Brain microvascular endothelial cell (primary cell): ENCODE measurements around the gene SPAG16.
A peak's percentile ranks its signal among the peaks of the same experiment; 100 is the strongest.

Source experiments
- DNase-seq: peaks from one replicate; pipeline ENCODE4 v3.0.0-alpha.2; 2020
- H3K27ac ChIP-seq: fragments of 250-450 bp; sonication (Bioruptor Pico); 2 replicates; pipeline ENCODE4 v1.5.1; 2020; ENCODE audit warnings: mild to moderate bottlenecking, moderate library complexity
- H3K27me3 ChIP-seq: fragments of 250-450 bp; sonication (Bioruptor Pico); replicated peaks from 2 replicates; pipeline ENCODE4 v1.5.1; 2020; ENCODE audit warnings: mild to moderate bottlenecking
- H3K36me3 ChIP-seq: fragments of 250-450 bp; sonication (Bioruptor Pico); replicated peaks from 2 replicates; pipeline ENCODE4 v1.5.1; 2020; ENCODE audit warnings: mild to moderate bottlenecking
- H3K4me3 ChIP-seq: 2 replicates; pipeline ENCODE4 v1.5.1; 2011; ENCODE audit warnings: low read depth, mild to moderate bottlenecking, control low read depth, low read length, moderate library complexity
- in situ Hi-C: cut with HindIII; loops from 2 replicates; pipeline ENCODE4 v1.10.0; 2017; ENCODE audit warnings: low sequenced_read_pairs, low pct_ligation_motif_present
- TF ChIP-seq, protein P1 (sequence below): IDR thresholded peaks from 2 replicates; pipeline ENCODE4 v1.5.1; 2011; ENCODE audit warnings: low read depth, mild to moderate bottlenecking, moderate library complexity, low read length, control low read depth, inconsistent platforms; ENCODE audit errors: missing control alignments

SPAG16 gene

DNA sequence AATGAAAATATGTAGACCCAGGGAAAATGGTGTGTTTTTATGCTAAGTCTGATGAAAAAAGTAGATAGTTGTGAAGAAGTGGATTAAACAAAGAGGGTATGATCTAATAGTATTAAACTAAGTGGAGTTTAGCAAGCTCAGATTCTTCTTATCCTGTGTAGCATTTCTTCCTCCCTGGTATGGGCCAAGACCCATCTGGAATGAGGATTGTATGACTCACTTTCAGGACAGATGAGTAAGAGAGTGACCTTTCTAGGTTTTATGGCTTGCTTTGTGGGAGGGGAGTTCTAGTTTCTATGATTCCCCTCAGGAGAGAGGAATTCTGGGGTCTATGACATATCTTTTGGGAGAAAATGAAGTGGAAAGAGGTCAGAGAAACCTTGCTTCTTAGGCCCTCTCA lies 550.1 kb downstream of the SPAG16 start:
- TF ChIP-seq, protein P1, sequence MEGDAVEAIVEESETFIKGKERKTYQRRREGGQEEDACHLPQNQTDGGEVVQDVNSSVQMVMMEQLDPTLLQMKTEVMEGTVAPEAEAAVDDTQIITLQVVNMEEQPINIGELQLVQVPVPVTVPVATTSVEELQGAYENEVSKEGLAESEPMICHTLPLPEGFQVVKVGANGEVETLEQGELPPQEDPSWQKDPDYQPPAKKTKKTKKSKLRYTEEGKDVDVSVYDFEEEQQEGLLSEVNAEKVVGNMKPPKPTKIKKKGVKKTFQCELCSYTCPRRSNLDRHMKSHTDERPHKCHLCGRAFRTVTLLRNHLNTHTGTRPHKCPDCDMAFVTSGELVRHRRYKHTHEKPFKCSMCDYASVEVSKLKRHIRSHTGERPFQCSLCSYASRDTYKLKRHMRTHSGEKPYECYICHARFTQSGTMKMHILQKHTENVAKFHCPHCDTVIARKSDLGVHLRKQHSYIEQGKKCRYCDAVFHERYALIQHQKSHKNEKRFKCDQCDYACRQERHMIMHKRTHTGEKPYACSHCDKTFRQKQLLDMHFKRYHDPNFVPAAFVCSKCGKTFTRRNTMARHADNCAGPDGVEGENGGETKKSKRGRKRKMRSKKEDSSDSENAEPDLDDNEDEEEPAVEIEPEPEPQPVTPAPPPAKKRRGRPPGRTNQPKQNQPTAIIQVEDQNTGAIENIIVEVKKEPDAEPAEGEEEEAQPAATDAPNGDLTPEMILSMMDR = no peak
- in situ Hi-C loops = no loop called here
- Histone ChIP-seq H3K27me3 (no peaks in the 10 kb centered on the region), H3K36me3 (no peaks in the 10 kb centered on the region), H3K4me3 (no peak overlapping the region), H3K27ac (peak overlapping the region; percentile 29)
- peak; percentile 58 for DNase-seq

DNA sequence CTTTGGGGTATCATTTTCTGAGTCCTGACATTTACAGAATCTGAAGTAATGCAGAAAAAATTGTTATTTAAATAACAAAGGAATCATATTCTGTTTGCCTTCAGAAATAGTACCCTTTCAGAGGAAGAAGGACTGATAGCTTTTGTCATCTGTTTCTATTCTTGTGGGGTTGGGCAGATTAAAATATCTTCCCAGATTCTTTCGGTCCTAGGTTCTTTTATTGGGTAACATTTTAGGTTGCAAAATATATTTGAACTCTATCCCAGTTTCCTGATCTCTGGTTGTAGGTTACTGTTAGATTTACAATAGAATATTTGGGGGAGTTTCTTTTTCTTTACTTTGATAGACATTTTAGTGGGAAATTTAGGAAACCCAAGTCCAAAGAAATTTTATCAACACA lies 550.5 kb downstream of the SPAG16 start:
- in situ Hi-C loops = no loop called here
- no peak for DNase-seq
- Histone ChIP-seq H3K27me3 (no peaks in the 10 kb centered on the region), H3K4me3 (no peak overlapping the region), H3K27ac (peak overlapping the region; percentile 29), H3K36me3 (no peaks in the 10 kb centered on the region)
- TF ChIP-seq, protein P1 = no peak

DNA sequence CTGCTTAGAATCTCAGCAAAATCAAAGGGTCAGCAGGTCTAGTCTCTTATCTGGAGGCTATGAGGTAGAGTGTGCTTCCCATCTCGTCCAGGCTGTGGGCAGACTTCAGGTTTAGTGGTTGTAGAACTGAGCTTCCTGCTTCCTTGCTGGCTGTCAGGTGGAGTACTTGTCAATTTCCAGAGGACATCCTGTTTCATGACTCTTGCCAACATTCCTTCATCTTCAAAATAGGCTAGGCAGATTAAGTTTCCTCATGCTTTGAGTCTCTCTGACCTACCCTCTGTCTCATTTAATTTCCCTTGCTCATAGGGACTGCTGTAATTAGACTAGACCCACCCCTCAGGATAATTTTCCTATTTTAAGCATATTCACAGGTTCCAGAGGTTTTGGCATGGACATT lies 562.6 kb downstream of the SPAG16 start:
- TF ChIP-seq, protein P1 = no peak
- no peak overlapping the region for H3K27ac ChIP-seq

DNA sequence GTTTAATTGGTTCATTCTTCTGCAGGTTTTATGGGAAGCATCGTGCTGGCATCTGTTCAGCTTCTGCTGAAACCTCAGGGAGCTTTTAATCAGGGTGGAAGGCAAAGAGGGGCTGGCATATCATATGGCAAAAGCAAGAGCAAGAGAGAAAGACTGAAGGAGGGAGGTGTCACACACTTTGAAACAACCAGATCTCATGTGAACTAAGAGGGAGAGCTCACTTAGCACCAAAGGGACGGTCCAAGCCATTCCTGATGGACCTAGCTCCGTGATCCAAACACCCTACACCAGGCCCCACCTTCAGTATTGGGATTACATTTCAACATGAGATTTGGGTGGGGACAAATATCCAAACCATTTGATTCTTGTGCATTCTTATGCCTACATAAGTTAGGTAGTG lies 563.1 kb downstream of the SPAG16 start:
- in situ Hi-C loops = no loop called here
- no peak overlapping the region for H3K4me3 ChIP-seq
- no peaks in the 10 kb centered on the region for H3K27me3 ChIP-seq
- no peaks in the 10 kb centered on the region for H3K36me3 ChIP-seq
- DNase-seq = no peak
- no peak overlapping the region for H3K27ac ChIP-seq
- TF ChIP-seq, protein P1 = no peak

More for the DNA sequence above, 562.6 kb downstream of the SPAG16 start:
- Histone ChIP-seq H3K4me3 (no peak overlapping the region), H3K36me3 (no peaks in the 10 kb centered on the region), H3K27me3 (no peaks in the 10 kb centered on the region)
- DNase-seq = no peak
- in situ Hi-C loops = no loop called here

DNA sequence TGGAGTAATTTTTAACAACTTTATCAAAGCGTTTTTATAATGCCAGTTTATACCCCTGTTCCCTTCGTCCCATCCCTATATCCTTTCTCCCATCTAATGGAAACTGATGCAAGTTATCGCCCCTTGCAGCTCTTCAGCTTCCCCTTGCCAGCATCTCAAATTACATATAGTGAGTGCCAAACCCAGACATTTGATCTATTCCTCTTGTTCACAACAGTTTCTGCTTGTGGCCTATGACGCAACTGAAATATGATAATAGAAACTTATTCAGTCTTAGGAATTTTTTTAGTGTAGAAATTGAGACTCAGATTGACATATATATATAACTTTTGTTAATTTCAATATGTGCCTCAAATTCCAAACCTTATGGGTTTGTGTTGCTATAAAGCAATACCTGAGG lies 564.4 kb downstream of the SPAG16 start:
- no peak for DNase-seq
- in situ Hi-C loops = no loop called here

DNA sequence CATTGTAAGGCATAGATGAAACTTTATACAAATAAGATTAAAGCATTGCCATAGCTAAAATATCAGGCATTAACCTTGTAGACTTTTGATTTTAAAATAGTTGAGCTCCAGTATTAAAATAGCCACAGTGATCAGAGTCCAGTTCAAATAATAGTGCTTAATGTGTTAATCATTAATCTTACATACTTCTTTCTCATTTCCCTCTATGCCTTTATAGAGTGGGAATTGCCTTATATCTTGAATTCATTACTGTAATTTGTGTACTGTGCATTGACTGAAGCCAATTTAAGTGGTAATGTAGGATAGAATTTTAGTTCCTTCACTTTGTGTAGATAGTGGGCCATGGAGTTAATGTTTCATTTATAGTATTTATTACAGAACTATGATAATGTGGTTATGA lies 577.4 kb downstream of the SPAG16 start:
- Histone ChIP-seq H3K4me3 (no peak overlapping the region), H3K27me3 (no peaks in the 10 kb centered on the region), H3K36me3 (no peaks in the 10 kb centered on the region), H3K27ac (no peak overlapping the region)
- TF ChIP-seq, protein P1 = no peak
- DNase-seq = no peak
- in situ Hi-C loops = no loop called here

More for the DNA sequence above, 564.4 kb downstream of the SPAG16 start:
- TF ChIP-seq, protein P1 = no peak
- no peaks in the 10 kb centered on the region for H3K36me3 ChIP-seq
- H3K4me3 ChIP-seq = no peak overlapping the region
- H3K27me3 ChIP-seq = no peaks in the 10 kb centered on the region
- no peak overlapping the region for H3K27ac ChIP-seq
